SKM-1 (cell line): Measurements from ENCODE around the gene DES.

Source experiments
- DNase-seq: peaks from one replicate; lab custom pipeline; 2025; ENCODE audit not compliant: unreplicated experiment; lab: John Stamatoyannopoulos, UW

DES gene

GRCh38 chr2:219419331-219420197, 1.4 kb downstream of the DES start:
- no peak for DNase-seq

- DNase-seq: no peak
Observed at GRCh38 chr2:219420687-219421086, 2.5 kb downstream of the DES start.

DNA sequence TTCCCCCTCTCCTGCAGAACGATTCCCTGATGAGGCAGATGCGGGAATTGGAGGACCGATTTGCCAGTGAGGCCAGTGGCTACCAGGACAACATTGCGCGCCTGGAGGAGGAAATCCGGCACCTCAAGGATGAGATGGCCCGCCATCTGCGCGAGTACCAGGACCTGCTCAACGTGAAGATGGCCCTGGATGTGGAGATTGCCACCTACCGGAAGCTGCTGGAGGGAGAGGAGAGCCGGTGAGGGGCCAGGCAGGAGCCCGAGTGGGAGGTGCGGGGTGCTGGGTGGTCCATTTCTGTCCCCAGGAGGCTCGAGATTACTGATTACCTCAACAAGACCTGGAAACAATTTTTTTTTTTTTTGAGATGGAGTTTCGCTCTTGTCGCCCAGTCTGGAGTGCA, 3.1 kb downstream of the DES start:
- DNase-seq: no peak

DNA sequence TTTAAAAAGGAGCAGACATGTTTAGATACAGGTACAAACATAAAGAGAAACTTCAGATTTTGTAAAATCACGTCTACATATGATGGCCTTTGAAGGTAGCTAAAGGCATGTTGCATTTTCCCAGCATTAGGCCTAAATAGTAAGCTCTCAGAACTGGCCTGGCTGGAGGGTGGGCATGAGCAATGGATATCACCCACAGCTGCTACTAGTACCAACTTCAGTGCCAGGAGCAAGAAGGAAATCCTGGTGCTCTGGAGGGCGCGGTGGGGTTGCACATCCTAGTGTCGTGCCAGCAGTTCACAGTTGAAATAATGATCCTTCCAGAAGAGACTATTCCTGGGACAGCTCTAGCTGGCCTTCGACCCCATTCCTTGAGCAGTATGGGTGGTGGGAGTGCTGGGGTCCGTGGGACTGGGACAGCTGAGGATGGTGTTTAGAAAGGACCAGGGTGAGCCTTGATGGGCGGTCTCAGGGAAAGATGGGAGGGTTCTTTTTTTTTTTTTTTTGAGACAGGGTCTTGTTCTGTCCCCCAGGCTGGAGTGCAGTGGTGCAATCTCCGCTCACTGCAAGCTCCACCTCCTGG, 4.9 kb downstream of the DES start:
- DNase-seq: no peak

GRCh38 chr2:219423652-219424377, 5.6 kb downstream of the DES start:
- no peak for DNase-seq

DNA sequence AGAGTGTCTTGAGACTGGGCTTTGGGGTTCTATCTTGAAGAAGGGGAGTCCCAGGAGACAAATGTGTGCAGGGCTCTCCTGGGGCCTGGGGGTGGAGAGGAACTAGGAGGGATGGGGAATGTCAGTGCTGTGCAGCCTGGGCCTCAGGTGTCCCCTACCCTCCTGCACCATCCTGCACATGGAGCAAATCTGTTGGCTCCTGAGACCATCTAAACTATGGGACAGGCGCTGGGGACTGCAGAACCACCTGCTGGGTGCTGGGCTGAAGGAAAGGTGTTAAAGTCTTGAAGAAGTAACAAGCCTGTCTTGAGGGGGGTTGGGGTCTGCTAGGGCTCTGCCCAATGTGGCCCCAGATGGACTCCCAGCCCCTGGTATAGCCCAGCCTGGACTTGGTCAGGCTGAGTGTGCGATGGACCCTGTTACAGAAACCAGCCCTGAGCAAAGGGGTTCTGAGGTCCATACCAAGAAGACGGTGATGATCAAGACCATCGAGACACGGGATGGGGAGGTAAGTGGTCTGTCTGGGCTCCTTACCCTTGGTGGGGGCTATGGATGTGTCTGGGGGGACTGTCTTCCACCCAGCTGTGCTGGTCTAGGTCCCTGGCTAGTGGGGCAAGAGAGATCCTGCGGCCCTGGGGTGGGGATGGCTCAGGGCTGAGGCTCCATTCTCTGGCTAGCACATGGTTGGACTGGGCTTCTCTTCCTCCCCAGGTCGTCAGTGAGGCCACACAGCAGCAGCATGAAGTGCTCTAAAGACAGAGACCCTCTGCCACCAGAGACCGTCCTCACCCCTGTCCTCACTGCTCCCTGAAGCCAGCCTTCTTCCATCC, 7.3 kb downstream of the DES start:
- no peak for DNase-seq

- no peak for DNase-seq
Observed at GRCh38 chr2:219426068-219426443, 7.9 kb downstream of the DES start.

- DNase-seq: no peak
Observed at GRCh38 chr2:219426534-219427136, 8.5 kb downstream of the DES start.

GRCh38 chr2:219428469-219428868, 10.3 kb downstream of the DES start:
- DNase-seq: no peak

DNA sequence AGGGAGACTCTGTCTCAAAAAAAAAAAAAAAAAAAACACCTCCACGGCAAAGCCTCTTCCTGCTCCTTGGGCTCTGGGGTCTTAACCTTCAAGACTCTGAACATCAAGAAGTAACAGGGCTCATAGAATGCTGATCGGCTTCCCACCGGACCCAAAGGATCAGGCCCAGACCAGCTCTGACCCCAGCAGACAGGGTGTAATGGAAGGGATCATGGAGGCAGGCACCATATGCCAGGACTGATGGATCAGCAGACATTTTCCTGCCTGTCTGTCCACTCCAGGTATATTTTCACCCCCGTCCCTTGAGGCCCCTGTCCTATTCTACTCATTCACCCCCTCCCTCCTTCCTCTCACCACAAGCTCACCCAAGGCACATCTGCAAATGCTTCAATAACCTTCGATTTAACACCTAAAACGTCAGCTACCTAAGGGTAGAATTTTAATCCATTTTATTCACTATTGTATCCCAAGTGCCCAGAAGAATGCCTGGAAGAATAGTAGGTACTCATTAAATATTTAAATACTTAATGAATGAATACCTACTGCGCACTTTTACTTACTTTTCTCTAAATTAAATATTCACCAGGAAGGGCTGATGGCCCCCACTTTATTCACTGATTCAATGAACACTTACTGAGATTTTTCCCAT, 11.9 kb downstream of the DES start:
- no peak for DNase-seq

DNA sequence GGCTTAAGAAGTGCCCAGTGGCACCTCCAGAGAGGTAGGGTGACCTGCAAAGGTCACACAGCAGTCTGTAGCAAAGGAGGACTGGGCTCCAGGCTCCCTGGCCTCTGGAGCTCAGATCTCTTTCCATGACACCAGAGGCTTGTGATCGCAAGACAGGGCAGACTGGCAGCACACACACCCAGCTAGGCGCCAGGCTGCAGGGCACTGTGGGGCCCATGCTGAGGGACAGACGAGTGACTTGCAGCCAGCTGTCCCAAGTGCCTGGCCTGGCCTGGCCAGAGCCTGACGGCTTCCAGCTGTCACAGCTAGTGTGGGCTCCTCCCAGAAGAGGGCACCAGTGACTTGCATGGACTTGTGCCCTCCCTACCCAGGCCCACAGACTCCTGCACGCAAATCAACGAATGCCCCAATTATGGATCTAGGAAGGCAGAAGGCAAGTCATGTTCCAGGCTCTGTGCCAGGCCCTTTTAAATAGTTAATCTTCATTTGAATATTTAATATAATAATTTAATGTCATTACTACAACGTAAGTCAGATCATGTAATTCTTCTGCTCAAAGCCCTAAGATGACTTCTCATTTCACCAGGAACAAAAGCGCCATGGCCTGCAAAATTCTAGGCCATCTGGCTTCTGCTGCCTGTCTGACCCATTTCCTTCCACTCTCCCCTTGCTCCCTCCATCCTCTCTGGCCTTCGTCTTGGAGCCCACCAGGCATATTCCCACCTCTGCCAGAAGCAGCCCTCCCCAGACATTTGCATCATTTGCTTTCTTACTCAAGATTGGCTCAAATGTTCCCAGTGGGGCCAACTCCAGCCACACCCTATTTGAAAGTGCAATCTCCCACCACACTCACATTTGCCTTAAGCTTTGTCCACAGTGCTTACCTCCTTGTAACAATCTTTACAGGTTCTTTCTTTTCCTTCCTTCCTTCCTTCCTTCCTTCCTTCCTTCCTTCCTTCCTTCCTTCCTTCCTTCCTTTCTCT, 12.7 kb downstream of the DES start:
- DNase-seq: no peak

DNA sequence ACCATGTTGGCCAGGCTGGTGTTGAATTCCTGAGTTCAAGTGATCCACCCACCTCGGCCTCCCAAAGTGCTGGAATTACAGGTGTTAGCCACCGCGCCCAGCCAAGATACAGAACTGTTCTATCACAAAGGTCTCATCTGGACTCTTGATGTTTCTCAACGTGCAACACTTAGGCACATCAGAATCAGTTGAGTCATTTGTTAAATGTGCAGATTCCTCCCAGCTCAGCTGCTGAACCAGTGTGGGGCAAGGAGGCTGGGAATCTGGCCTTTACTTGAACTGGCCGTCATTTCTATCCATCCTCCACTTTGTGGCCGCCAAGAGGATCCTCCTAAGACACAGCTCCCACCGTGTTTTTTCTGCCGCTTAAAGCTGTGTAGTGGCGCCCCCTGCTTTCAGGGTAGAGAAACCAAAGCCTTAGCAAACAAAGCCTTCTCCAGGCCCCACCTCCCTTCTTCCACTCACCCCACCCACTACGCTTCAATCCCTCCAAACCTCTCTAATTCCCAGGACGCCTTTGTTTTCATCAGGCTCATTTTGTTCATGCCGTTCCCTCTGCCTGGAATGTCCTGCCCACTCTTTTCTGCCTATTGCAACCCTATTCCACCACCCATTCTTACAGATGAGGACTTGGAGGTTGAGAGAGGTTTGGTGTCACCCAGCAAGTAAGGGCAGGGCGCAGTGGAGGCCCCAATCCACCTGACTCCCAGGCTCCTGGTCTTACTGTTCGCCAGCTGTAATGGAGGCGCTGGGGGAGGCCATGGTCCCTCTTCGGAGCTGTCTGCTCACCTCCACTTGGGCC, 15.7 kb downstream of the DES start:
- DNase-seq: no peak

GRCh38 chr2:219434468-219434717, 16.2 kb downstream of the DES start:
- DNase-seq: no peak

- DNase-seq: no peak
Observed at GRCh38 chr2:219434718-219435525, 16.7 kb downstream of the DES start, which contains the start of gene SPEG. SPEG (plus strand) TSS chr2:219434843; CDS start chr2:219434978, 135 bp downstream.

- DNase-seq: no peak
Observed at GRCh38 chr2:219435701-219436100, 17.5 kb downstream of the DES start.

DNA sequence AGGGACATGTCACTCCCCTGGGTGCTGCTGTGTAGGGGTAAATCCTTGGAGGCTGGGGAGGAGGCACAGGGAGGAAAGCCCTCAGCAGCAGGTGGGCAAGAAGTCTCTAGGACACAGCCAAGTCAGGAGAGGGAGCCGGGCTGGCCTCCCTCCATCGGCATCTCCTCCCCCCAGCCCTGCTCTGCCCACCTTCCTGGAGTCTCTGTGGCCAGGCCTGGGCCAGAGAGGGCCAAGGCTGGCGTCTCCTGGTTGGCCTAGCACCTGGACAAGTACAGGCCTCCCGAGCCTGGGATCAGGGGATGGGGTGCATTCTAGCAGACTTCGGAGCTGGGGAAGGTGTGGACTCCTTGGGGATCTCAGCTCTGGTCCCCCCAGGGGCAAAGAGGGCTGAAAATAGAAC, 18.3 kb downstream of the DES start:
- no peak for DNase-seq

DNA sequence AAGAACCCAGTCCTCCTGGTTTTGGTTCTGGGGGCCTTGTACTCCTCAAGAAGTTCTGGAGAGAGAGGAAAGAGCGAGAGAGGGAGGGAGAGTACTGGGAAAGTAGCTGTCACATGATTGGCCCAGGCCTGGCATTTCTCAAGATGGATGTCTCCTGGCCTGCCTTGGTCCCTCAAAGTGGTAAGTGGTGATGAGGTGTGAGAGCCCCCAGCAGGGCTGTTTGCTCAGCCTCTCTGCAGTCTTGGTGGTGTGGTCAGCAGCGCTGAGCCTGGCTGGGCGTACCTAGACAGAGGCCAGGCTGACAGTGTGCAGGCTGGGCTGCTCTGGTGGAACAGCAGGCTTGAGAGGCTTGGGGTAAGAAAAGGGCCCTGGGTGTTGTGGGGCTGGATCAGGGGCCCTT, 19.0 kb downstream of the DES start:
- no peak for DNase-seq
